HG02852 (cell line): ENCODE measurements around the gene EPHA4.

Experiments used
- ATAC-seq: cut with Tn5 transposase; IDR thresholded peaks from one replicate; pipeline ENCODE4 v1.9.1; 2021; ENCODE audit warnings: mild to moderate bottlenecking, moderate library complexity; ENCODE audit not compliant: unreplicated experiment

Gene EPHA4

DNA sequence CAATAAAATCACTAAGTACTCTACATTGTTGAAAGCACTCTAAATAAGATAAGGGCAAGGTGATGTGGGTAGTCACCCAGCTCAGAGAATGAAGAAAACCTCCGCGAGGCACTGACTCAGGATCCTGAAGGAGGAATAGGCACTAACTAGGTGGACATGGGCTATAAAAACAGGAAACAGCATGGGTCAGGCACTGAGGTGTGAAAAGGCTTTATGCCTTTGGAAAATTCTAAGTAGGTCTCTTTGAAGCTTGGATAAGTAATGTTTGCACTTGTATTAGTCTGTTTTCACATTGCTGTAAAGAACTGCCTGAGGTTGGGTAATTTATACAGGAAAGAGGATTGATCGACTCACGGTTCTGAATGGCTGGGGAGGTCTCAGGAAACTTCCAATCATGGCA, 161.6 kb downstream of the EPHA4 start:
- no peak for ATAC-seq

DNA sequence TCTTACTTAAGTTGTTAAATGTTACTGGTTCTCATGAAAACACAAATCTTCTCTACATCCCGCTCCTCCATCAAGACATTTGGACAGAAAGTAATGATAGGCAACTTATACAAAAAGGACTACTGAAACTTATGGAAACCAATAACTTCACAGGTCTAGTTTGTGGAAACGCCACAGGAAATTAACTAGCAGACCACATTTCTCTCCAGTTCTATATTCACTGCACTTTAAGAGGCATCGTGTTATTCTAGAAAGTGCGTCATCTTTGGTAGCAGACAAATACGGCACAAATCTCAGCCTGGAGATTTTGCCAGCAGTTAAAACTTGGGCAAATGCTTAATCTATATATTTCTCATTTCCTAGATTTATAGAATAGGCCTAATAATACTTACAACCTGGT, 164.3 kb downstream of the EPHA4 start:
- no peak for ATAC-seq

DNA sequence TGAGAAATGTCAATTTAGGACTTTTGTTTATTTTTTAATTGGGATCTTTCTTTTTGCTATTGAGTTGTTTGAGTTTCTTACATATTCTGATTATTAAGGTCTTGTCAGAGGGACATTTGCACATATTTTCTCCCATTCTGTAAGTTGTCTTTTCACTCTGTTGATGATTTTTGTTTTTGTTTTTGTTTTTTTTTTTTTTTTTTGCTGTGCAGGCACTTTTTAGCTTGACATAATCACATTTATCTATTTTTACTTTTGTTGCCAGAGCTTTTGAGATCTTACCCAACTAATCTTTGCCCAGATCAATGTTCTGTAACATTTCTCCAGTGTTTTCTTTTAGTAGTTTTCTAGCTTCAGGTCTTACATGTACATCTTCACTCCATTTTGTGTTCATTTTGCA, 166.6 kb downstream of the EPHA4 start:
- no peak for ATAC-seq

DNA sequence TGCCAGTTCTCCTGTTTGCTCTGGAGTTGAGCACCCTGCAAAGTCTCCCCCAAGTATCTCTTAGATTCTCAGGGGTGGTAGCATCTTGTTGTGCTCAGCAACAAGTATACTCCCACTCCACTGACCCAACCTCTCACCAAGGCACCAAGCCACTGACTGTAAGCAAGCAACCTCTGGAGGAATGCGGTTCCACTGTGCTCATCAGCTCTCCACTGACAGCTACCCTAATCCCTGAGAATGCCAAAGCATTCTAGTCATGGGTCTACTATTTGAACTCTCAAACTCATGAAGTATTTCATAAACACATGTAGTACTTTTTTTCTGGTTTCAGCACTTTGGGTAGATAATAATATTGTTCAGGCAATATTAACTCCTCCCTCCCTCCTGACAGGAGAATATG, 170.0 kb downstream of the EPHA4 start:
- ATAC-seq, result no peak

DNA sequence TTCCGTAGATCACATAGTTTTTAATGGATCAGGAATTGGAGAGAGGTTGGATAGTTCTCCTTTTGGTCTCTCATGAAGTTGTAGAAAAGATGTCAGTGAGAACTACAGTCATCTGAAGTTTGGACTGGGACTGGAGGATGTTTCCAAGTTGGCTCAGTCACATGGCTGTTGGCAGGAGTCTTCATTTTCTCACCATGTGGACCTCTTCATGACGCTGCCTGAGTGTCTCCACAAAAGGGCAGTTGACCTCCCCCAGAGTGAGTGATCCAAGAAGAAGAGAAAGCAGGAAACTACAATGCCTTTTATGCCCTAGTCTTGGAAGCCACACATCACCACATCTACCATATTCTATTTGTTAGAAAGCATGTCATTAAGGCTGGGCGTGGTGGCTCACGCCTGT, 171.7 kb downstream of the EPHA4 start:
- ATAC-seq, result no peak

DNA sequence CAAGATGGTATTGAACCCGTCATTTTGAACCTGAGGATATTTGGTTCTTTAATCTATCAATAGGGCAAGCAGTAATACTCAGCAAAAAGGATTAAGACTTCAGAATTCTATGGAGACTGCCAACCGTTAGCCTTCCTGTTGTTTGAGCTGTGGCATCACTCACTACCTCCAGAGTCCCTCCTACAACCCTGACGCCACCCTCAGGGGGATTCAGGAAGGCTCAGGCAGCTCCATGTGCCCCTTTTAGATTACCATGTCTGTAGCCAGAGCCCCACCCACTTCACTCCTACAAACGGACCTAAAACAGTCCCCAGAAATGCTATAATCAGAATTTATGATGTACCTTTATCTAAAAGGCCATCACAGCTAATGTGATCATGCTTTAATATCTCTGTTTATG, 172.9 kb downstream of the EPHA4 start:
- ATAC-seq, result no peak

DNA sequence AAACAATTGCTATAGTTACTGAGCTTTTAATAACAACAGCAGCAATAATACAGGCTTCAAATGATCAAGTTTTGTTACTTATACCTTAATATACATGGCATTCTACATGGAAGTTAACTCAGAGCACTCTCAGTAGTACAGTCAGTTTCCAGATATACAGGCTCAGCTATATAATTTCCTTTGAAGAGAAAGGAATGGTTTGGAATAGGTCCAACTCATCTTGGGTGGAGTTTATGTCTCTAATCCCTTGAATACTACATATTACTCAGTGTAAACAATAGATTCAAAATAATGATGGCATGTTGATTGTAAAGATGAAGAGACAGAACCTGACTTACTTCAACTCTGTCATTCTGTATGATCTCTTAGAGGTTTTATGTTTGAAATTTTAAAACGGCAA, 174.9 kb downstream of the EPHA4 start:
- no peak for ATAC-seq

DNA sequence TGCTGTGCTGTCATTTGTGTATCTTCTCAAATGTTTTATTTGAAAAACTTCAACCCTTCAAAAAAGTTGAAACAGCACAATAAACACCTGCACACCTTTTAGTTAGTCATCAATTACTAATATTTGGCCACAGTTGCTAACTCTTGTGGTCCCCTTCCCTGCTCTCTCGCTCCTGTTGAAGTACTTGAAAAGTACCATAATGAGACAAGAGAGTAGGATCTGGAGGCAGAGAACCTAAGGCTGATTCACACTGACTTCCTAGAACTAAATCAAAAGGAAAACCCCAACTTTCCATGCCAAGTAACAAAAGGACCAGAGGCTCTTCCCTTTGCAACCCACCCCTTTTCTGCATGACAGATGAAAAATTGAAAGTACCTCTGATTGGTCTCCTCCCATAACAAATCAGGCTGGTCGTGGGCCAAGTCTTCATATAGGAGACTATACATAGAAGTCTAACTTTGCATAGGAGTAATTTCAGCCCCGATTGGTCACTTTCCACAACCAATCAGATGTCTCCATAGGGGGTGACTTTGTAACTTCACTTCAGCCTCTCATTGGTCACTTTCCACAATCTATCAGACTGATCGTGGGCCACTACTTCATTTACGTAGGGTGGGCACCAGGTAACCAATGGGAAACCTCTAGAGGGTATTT, 179.7 kb downstream of the EPHA4 start:
- no peak for ATAC-seq

DNA sequence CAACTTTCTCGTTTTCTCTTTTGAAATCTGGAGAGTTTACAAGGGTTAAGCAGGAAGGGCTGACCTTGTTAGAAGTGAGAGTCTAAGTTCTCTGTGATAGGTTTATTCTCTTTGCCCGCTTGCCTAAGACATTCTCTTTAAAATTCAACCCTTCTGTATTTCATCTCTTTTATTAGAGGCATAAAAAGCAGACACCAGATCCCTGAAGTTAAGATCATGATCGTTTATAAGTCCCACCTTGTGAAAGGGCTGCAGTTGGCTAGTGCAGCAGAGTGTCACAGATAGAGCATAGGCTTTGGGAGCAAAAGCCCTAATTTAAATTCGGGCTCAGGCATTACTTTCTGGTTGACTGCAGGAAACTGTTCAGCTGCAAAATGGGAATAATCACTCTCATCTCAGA, 181.2 kb downstream of the EPHA4 start:
- ATAC-seq, result no peak

DNA sequence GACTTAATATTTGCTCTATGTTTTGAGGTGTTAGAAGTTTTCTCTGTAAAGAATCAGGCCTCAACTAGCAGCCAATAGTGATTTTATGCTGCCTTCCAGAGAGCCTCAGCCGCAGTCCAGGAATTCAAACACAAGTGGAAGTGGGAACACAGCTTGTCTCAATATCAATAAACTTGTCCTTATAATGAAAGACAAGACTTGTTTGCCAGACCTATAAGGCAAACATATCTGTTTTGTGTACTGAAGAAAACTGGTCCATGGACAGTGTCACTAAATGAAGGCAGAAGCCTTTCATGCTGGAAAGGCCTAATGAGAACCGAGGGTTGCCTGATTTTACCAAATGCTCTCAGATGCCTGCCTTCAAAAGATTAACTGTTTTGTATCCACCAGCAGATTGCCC, 182.2 kb downstream of the EPHA4 start:
- no peak for ATAC-seq

DNA sequence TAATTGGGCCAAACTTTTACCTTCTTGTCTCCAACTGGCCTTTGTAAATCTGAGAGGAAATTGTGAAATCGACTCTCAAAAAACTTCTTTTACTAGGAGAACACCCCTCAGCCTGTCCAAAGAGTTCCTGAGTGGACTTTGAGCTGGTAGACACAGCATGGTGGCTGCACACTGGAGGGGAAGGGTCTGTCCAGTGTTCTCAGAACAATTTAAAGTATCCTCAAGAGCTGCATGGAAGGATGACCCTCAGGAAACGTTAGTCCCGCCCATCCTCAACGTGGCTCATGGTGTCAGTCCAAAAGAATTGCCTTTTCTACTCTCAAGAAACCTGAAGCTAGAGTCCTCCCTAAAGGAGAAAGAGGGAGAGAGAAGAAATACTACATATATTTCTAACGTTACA, 182.7 kb downstream of the EPHA4 start:
- no peak for ATAC-seq

DNA sequence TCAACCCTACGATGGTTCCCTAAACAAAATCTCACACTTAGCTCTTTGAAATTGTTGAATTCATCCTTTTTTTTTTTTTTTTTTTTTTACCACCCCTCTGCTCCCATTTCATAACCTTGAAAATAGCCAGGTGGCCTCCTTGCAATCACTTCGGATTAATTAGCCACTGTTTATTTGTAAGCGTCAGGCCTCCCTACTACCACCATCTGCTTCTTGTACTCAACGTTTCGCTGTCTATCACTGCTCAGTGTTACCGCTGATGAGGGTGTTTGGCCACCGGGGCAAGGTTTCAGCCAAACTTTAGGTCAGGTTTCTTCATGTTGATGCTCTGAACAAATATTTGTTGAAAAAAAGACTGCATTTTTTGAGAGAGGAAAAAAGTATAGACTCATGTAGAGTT, 183.2 kb downstream of the EPHA4 start:
- no peak for ATAC-seq

DNA sequence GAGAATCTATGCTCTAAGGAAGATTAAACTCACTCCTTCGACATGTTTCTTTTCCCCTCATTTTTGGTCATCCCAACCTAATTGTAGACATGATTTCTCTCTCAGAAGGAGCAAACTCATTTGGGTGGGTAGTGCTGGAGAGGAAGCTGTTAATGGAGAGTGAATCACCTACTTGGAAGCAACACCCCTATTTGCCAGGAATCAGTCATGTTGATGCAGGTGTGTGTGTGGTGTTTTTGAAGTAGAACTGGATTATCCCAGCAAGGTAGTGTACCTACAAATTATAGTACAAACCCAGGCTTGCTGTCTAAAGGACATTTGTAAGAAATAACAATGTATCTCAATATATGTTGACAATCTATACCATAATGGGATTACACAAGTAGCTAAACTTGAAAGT, 186.4 kb downstream of the EPHA4 start:
- ATAC-seq, result no peak

DNA sequence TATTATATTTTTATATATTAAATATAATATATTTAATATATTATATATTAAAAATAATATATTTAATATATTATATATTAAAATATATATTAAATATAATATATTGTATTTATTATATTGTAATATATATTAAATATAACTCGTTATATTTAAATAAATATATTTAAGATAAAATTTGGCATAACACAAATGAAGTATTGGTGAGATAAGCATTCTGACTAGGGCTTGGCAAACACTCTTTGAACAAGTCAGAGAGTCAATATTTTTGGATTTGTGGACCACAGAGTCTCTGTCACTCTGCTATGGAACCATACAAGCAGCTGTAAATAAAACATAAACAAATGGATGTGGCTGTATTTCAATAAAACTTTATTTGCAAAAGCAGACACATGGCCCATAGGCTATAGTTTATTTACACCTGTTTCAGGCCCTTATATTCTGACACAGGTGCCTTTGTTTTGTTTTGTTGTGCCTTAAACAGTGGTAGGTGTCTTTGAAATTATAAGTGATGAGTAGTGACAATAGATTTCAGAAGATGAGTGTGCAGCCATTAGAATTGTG, 190.1 kb downstream of the EPHA4 start:
- no peak for ATAC-seq

DNA sequence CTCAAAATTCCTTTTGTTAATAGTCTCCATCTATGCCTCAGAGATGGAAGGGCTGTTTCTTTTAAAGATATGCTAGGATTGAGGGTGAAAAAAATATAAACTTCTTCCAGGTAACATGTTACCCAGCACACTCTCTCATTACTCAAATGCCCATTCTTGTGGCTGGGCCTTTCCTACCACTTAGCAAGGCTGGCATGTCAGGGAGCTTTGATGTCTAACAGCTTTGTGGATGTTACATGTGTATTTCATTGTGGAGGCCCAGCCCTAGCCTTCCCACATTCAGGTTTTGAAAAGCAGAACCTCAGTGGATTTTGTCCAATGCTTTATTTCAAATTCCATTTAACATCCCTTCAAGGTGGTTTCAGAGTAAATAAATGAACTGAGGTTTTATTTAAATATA, 191.4 kb downstream of the EPHA4 start:
- ATAC-seq, result no peak

DNA sequence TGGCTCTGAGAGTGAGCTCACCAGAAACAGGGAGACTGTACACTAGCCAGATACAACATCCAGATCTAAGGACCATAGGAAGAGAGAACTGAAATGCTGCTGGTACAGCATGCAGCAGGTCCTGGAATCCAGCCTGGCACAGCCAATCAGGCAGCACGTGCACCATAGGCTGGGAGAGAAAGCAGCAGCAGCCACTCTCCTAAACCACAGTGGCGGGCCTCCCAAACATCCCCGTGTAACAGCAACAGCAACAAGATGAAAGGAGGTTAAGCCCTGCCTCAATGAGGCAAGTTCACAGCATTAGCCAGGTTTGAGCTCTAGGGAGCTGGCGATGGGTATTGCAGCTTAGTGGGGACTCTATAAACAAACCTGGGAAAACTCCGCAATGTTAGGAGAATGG, 192.0 kb downstream of the EPHA4 start:
- ATAC-seq, result no peak

DNA sequence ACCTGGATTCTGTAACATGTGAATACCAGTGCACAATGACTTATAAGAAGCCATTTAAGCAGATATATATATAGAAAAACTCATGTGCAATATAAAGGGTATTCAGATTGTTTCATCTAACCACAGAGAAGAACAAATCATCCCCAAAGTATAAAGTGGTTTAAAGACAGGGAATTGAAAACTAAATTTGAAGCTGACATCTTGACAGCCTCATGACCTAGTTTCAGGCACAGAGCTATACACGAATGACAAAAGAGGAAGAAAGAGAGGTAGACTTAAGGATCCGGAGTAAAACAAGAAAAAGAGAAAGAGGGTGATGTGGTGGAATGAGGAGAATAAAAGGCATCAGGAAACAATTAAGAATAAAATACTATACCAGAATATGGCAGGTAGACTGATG, 194.5 kb downstream of the EPHA4 start:
- ATAC-seq, result no peak

DNA sequence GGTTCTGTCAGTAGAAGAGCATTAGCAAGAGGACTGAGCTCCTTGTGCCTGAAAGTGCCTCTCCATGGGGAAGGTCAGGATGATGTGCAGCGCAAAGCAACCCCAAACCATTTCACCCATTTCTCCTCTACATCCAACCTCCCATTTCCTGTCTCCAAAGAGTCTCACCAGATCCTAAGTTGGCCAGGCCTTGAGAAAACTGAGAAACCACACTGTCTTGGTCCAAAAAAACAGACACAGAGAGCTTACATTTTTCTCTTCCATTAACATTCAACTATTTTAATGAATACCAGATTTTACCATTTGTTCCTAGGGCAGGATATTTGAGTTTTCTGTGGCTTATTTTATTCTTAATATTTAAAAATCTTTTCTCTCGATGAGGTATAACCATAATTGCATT, 195.0 kb downstream of the EPHA4 start:
- no peak for ATAC-seq

DNA sequence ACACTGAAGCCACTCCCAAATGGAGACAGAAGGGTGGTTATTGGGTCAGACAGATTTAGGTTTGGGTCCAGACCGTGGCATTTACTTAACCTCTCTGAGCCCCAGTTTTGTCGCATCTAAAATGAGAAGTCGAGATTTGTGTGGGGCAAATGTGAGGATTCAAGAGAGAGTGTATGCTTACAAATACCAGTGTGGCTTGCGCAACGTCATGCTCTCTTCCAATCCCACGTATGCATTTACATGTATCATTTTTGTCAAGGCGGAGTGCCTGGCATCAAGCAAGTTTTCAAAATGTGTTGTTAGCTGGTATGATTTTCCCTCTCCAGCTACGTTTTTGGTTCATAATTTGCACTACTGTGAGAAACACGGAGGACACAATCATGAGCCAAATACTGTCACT, 197.9 kb downstream of the EPHA4 start:
- no peak for ATAC-seq

DNA sequence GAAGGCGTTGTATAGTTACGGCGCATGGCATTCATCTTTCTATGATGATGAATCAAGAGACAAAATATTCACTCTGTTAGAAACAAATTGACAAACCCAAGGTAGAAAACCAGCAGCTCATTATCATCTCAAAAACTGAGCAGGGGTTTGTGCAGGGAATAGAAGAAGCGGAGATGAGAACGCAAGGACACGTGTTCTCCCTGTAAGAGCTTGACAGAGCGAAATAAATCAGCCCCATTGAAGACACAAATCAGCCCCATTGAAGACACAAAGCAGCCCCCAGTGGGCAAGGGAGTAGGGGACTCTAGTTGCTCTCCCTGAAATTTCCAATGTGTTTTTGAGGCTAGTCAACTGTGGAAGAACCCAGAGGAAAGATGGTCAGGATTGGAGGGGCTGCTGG, 199.2 kb downstream of the EPHA4 start:
- ATAC-seq, result no peak

DNA sequence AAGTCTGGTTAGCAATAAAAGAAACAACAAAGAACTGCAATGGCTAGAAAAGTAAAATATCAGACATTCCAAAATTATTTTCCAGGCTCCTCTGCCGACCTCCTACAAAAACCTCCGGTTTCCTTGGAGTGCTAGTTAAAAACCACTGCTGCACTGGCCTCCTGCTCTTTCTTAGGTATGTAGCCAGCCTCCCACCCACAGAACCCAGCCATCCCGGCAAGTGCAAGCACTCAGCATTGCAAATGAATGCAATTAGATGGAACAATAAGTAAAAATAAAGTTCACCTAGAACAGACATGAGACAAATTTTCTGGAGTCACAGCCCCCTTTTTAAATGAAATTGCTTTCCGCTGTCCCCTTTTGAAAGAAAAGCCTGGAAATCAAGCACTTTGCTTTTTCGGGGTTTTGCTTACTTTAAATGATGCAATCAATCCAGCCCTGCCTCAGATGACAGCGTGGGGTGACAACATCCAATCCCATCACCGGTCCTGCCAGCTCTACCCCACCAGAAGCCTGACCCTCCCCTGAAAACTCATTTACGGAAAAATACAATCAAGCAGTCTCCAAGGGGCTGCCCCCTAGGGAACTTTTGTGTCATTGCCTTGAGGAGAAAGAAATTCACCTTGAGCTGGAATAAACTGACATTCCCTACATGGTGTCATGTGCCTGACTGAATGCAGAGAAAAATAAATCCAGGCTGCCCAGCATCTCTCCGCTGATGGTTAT, 199.8 kb downstream of the EPHA4 start:
- ATAC-seq, result no peak

DNA sequence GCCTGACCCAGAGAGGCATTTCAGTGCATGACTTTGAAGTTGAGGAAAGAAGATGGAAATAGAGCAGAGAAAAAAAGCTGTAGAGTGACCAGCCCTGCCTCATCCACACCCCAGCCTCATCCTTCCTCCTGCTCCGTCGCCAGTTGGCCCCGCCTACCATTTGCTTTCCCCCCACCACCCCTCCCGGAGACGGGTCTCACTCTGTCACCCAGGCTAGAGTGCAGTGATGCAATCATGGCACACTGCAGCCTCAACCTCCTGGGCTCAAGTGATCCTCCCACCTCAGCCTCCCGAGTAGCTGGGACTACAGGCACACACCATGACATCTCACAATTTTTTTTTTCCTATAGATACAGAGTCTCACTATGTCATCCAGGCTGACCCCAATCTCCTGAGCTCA, 200.8 kb downstream of the EPHA4 start:
- no peak for ATAC-seq

DNA sequence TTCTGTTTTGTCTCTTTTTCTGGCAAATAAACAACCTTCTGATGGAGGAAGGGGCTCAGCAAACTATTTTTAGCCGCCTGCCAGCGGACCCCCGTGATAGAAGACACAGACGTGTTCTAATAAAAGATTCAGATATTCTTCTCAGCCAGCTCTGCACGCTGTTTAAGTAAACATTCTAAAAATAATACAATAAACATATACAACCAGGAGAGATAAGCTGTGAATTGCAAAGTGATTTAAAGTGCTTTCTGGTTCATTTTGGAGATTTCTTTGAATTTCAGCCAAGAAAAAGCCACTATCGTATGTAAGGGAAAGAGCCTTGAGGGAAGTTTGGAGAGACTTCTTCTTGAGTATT, 201.3 kb downstream of the EPHA4 start:
- ATAC-seq, result no peak
